Natural killer cell (primary cell): ENCODE results near the gene BICD2. TPM values are rescaled to one million over a fixed set of nuclear protein-coding genes. Genes with fewer than 3 reads are reported as not detected.

Source experiments
- ATAC-seq, 3 donors: fragments of 150-1000 bp in 2 of 3; fragments of 200-7000 bp in 1 of 3; cut with Tn5 transposase; 1 replicate in 1 of 3; 2 replicates in 2 of 3; pipeline ENCODE4 v1.10.0; 2021; ENCODE audit warnings: mild to moderate bottlenecking in 2 of 3, moderate library complexity in 2 of 3
- DNase-seq, 2 donors: peaks; one replicate each; pipeline versions ENCODE4 v3.0.0 to v3.0.0-alpha.2; 2013 to 2021; ENCODE audit warnings: mixed read lengths in 1 of 2
- H3K27ac ChIP-seq: one replicate; pipeline ENCODE4 v1.5.1; 2013; ENCODE audit warnings: mild to moderate bottlenecking, low read length
- H3K27me3 ChIP-seq: one replicate; pipeline ENCODE4 v1.6.1; 2013; ENCODE audit warnings: low read length; ENCODE audit not compliant: control insufficient read depth, insufficient read depth
- H3K36me3 ChIP-seq: one replicate; pipeline ENCODE4 v1.6.1; 2013; ENCODE audit warnings: low read length; ENCODE audit not compliant: control insufficient read depth, insufficient read depth
- H3K4me1 ChIP-seq: one replicate; pipeline ENCODE4 v1.6.1; 2013; ENCODE audit warnings: low read length; ENCODE audit not compliant: control insufficient read depth, insufficient read depth
- H3K4me3 ChIP-seq: one replicate; pipeline ENCODE4 v1.5.1; 2013; ENCODE audit warnings: low read length
- H3K9me3 ChIP-seq: one replicate; pipeline ENCODE4 v1.6.1; 2013; ENCODE audit warnings: low read length; ENCODE audit not compliant: control insufficient read depth, insufficient read depth
- H3K27ac Mint-ChIP-seq, 2 donors: one replicate each; pipeline ENCODE4 v1.8.0; 2022; ENCODE audit warnings: mild to moderate bottlenecking in 2 of 2, mixed read lengths in 2 of 2, moderate library complexity in 1 of 2
- H3K27me3 Mint-ChIP-seq, 2 donors: one replicate each; pipeline ENCODE4 v1.8.0; 2022; ENCODE audit warnings: low read depth in 2 of 2, mixed read lengths in 2 of 2
- H3K36me3 Mint-ChIP-seq: one replicate; pipeline ENCODE4 v1.8.0; 2022; ENCODE audit warnings: mixed read lengths
- H3K4me1 Mint-ChIP-seq, 2 donors: one replicate each; pipeline ENCODE4 v1.8.0; 2022; ENCODE audit warnings: mixed read lengths in 2 of 2
- H3K4me3 Mint-ChIP-seq: one replicate; pipeline ENCODE4 v1.8.0; 2022; ENCODE audit warnings: mild to moderate bottlenecking, moderate library complexity, mixed read lengths
- H3K9me3 Mint-ChIP-seq, 2 donors: one replicate each; pipeline ENCODE4 v1.8.0; 2022; ENCODE audit warnings: mixed read lengths in 2 of 2
- WGBS: methylation state at CpG from one replicate; pipeline ENCODE4 v1.1.7; 2013; ENCODE audit warnings: missing lambda C conversion rate; ENCODE audit not compliant: insufficient coverage; 5-methylcytosine and 5-hydroxymethylcytosine counted together
- intact Hi-C: fragments of 100-400 bp; cut with micrococcal nuclease; formaldehyde crosslinking; loops from one replicate; pipeline ENCODE4 v1.14.2; 2022
- total RNA-seq, 4 donors: library from RNA; stranded (reverse); fragments of 120-200 nt in 1 of 4; gene quantifications; one replicate each; pipeline versions ENCODE4 v1.2.3 to v1.2.4, GENCODE V29; 2013 to 2022
- TF ChIP-seq, protein P1 (sequence below): fragments of 200-600 bp; IDR thresholded peaks from one replicate; pipeline ENCODE4 v1.8.0; 2022; ENCODE audit warnings: antibody characterized with exemption

BICD2 gene
- total RNA-seq, 3 donors from 2014 or later (not counting 1 experiment from before 2014, with no cell fraction given): 27.0 to 39.7 (median 39.7) TPM

DNA sequence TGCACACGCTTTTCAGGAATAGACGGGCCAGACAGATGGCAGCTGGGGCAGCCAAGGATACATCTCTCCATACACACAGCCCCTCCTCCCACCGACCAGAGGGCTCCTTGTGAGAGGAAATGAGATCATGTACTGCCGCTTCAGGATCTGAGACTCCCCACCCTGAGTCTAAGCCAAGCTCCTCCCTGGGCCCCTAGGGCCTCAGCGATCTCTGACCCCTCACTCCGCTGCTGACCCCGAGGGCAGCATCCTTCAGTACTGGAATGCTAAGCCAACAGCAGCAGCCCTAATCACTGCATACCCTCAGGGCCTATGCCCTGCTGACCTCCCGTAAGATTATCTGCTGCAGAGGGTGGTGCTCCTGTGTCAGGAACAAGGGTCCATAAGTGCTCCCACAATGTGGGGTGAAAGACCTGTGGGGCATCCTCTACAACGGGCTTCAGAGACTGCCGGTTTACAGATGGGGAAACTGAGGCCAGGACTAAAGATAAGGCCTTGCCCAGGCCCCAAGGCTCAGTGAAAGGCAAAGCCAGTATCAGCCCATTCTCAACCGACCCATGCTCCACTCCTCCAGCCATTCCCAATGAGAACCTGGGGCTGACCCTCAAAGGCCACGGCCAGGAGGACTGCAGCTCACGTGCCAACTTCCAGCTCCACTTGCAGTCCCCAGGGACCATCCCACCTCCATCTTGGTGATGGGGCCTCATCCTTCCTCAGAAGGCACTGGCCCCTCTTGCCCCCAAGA lies 37.5 kb downstream of the BICD2 start:
- H3K27me3 ChIP-seq: no peaks in the 10 kb centered on the region
- H3K9me3 ChIP-seq: no peaks in the 10 kb centered on the region
- Mint-ChIP-seq H3K27me3 (no peaks in the 10 kb centered on the region), H3K4me1 (peaks cover 6 to 40% of the 10 kb centered on the region in 2 donors), H3K9me3 (no peaks in the 10 kb centered on the region), H3K27ac (peak overlapping the region in 1 of 2 donors; percentile 53), H3K36me3 (no peaks in the 10 kb centered on the region), H3K4me3 (no peak overlapping the region)
- no peak overlapping the region for H3K27ac ChIP-seq
- H3K4me1 ChIP-seq: peaks cover 29% of the 10 kb centered on the region
- TF ChIP-seq, protein P1, sequence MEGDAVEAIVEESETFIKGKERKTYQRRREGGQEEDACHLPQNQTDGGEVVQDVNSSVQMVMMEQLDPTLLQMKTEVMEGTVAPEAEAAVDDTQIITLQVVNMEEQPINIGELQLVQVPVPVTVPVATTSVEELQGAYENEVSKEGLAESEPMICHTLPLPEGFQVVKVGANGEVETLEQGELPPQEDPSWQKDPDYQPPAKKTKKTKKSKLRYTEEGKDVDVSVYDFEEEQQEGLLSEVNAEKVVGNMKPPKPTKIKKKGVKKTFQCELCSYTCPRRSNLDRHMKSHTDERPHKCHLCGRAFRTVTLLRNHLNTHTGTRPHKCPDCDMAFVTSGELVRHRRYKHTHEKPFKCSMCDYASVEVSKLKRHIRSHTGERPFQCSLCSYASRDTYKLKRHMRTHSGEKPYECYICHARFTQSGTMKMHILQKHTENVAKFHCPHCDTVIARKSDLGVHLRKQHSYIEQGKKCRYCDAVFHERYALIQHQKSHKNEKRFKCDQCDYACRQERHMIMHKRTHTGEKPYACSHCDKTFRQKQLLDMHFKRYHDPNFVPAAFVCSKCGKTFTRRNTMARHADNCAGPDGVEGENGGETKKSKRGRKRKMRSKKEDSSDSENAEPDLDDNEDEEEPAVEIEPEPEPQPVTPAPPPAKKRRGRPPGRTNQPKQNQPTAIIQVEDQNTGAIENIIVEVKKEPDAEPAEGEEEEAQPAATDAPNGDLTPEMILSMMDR: no peak
- WGBS: 87% methylated on average over 11 of the region's 13 CpGs
- peaks cover 37% of the 10 kb centered on the region for H3K36me3 ChIP-seq
- ATAC-seq: no peak
- intact Hi-C loops: no loop called here
- H3K4me3 ChIP-seq: no peak overlapping the region
- DNase-seq: no peak

DNA sequence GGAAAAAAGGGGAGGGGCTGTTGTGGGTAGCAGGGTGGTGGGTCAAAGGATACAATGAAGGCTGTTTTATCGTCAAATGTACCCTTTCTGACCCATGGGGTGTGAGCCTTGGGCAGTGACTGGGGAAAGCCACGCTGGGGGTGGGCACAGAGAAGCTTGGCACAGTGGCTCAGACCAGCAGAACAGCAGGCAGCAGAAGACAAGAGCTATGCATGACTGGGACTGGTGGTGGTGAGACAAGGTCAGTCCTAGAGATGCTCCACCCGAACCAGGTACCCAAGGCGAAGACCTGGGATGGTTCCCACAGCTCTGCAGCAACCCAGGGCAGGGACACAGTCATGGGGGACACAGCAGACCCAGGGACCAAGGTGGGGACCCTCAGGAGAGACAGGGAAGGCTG lies 38.3 kb downstream of the BICD2 start:
- intact Hi-C loops: no loop called here
- no peaks in the 10 kb centered on the region for H3K9me3 ChIP-seq
- no peak overlapping the region for H3K4me3 ChIP-seq
- H3K4me1 Mint-ChIP-seq: peaks cover 13 to 39% of the 10 kb centered on the region in 2 donors
- H3K4me3 Mint-ChIP-seq: no peak overlapping the region
- no peaks in the 10 kb centered on the region for H3K27me3 Mint-ChIP-seq
- H3K27me3 ChIP-seq: no peaks in the 10 kb centered on the region
- peak overlapping the region in 1 of 2 donors; percentile 53 for H3K27ac Mint-ChIP-seq
- TF ChIP-seq, protein P1: no peak
- WGBS: 95% methylated on average over 4 of the region's 4 CpGs
- H3K36me3 ChIP-seq: peaks cover 44% of the 10 kb centered on the region
- no peak for DNase-seq
- no peak for ATAC-seq
- H3K4me1 ChIP-seq: peaks cover 36% of the 10 kb centered on the region
- H3K9me3 Mint-ChIP-seq: no peaks in the 10 kb centered on the region
- no peak overlapping the region for H3K27ac ChIP-seq
- no peaks in the 10 kb centered on the region for H3K36me3 Mint-ChIP-seq

DNA sequence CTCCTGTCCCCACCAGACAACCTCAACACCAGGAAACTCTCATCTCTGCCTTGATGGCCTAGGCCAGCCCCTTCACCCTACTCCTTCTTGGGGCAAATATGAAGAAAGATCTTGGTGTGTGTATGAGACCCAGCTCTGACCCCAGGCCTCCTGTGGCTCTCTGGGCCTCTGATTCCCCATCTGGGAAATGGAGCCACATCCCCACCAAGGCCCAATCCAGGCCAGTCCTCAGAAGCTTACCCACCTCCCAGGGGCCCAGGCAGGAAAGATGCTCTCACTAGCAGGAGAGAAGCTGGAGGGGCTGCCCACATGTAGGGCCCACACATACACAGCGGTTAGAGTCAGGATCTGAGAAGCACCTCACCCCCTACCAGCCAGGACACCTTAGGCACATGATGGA lies 38.9 kb downstream of the BICD2 start:
- Mint-ChIP-seq H3K4me1 (peaks cover 18 to 43% of the 10 kb centered on the region in 2 donors), H3K27ac (peak overlapping the region; percentile 43 to 53), H3K4me3 (no peak overlapping the region), H3K27me3 (no peaks in the 10 kb centered on the region), H3K9me3 (no peaks in the 10 kb centered on the region), H3K36me3 (no peaks in the 10 kb centered on the region)
- intact Hi-C loops: no loop called here
- H3K4me1 ChIP-seq: peaks cover 41% of the 10 kb centered on the region
- DNase-seq (no peak), ATAC-seq (no peak)
- TF ChIP-seq, protein P1: no peak
- WGBS: 96% methylated on average over 1 of the region's 1 CpG
- H3K4me3 ChIP-seq: no peak overlapping the region
- no peaks in the 10 kb centered on the region for H3K9me3 ChIP-seq
- H3K36me3 ChIP-seq: peaks cover 46% of the 10 kb centered on the region
- H3K27ac ChIP-seq: no peak overlapping the region
- no peaks in the 10 kb centered on the region for H3K27me3 ChIP-seq

DNA sequence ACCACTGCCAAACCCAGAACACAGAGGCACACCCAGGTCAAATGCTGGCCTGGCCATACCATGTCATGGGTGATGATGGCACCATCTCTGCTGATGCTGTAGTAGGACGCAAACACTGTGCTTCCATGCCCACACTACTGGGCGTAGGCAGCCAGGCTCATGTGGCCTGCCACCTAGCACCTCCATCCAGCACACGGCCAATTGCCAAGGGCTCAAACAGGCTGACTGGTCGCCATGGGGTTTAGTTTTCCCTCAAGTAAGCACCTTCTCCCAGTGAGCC lies 39.4 kb downstream of the BICD2 start:
- H3K36me3 ChIP-seq: peaks cover 52% of the 10 kb centered on the region
- no peaks in the 10 kb centered on the region for H3K9me3 Mint-ChIP-seq
- H3K4me1 Mint-ChIP-seq: peaks cover 22 to 47% of the 10 kb centered on the region in 2 donors
- no peaks in the 10 kb centered on the region for H3K9me3 ChIP-seq
- H3K27ac Mint-ChIP-seq: peak overlapping the region in 1 of 2 donors; percentile 24
- no peak overlapping the region for H3K27ac ChIP-seq
- H3K4me3 Mint-ChIP-seq: no peak overlapping the region
- ATAC-seq (no peak), DNase-seq (no peak)
- H3K27me3 ChIP-seq: no peaks in the 10 kb centered on the region
- intact Hi-C loops: no loop called here
- peaks cover 46% of the 10 kb centered on the region for H3K4me1 ChIP-seq
- H3K36me3 Mint-ChIP-seq: no peaks in the 10 kb centered on the region
- H3K4me3 ChIP-seq: no peak overlapping the region
- H3K27me3 Mint-ChIP-seq: no peaks in the 10 kb centered on the region
- 100% methylated on average over 4 of the region's 4 CpGs for WGBS
- TF ChIP-seq, protein P1: no peak
